HepG2 (cell line): ENCODE data around the gene ELMOD3. TPM values are rescaled to one million over a fixed set of nuclear protein-coding genes. Genes with fewer than 3 reads are reported as not detected.
A peak's percentile ranks its signal among the peaks of the same experiment; 100 is the strongest.

ENCODE experiments used
- CREBL2 ChIP-seq: sonication (generic); formaldehyde crosslinking; IDR thresholded peaks from 2 replicates; pipeline ENCODE4 v1.8.1; 2023; ENCODE audit warnings: missing genetic modification reagents, mild to moderate bottlenecking, borderline replicate concordance
- ERF ChIP-seq: IDR thresholded peaks from 2 replicates; pipeline ENCODE4 v1.6.1; 2018; ENCODE audit warnings: missing biosample characterization, missing genetic modification reagents
- FOXJ3 ChIP-seq: sonication (generic); formaldehyde crosslinking; IDR thresholded peaks from 2 replicates; pipeline ENCODE4 v1.4.0; 2020; ENCODE audit warnings: missing genetic modification reagents, mild to moderate bottlenecking, borderline replicate concordance
- GATAD2A ChIP-seq: IDR thresholded peaks from 2 replicates; pipeline ENCODE4 v1.6.1; 2016
- GLI4 ChIP-seq: sonication (generic); formaldehyde crosslinking; IDR thresholded peaks from 2 replicates; pipeline ENCODE4 v1.5.1; 2020; ENCODE audit warnings: missing genetic modification reagents, mild to moderate bottlenecking, moderate library complexity, borderline replicate concordance
- KLF16 ChIP-seq, 2 experiments: sonication (generic) in 1 of 2; formaldehyde crosslinking in 1 of 2; IDR thresholded peaks; 2 replicates each; pipeline versions ENCODE4 v1.6.1 to v1.8.0; 2016 to 2023; ENCODE audit warnings: missing genetic modification reagents in 2 of 2, missing compliant biosample characterization in 1 of 2
- MXD1 ChIP-seq: sonication (generic); formaldehyde crosslinking; IDR thresholded peaks from 2 replicates; pipeline ENCODE4 v1.4.0; 2020; ENCODE audit warnings: mild to moderate bottlenecking, missing genetic modification reagents
- NONO ChIP-seq, 2 experiments: fragments of 450-650 bp in 1 of 2; sonication (generic) in 1 of 2; formaldehyde crosslinking in 1 of 2; IDR thresholded peaks in 1 of 2; conservative IDR thresholded peaks in 1 of 2; 2 replicates each; pipeline versions ENCODE4 v1.6.1 to v1.8.0; 2017 to 2022; ENCODE audit warnings: mild to moderate bottlenecking in 1 of 2, missing genetic modification reagents in 1 of 2, moderate library complexity in 1 of 2
- PAF1 ChIP-seq: IDR thresholded peaks from 2 replicates; pipeline ENCODE4 v1.6.1; 2016; ENCODE audit warnings: missing genetic modification reagents, missing compliant biosample characterization
- RBM39 ChIP-seq: fragments of 200-400 bp; formaldehyde crosslinking; IDR thresholded peaks from one replicate; pipeline ENCODE4 v1.6.1; 2018; ENCODE audit warnings: antibody characterized with exemption, mild to moderate bottlenecking, low read depth, low read length; ENCODE audit not compliant: poor library complexity, severe bottlenecking
- RORA ChIP-seq: sonication (generic); formaldehyde crosslinking; IDR thresholded peaks from 2 replicates; pipeline ENCODE4 v1.5.0; 2020; ENCODE audit warnings: mild to moderate bottlenecking, missing genetic modification reagents, moderate library complexity
- SAP130 ChIP-seq: IDR thresholded peaks from 2 replicates; pipeline ENCODE4 v1.6.1; 2016; ENCODE audit warnings: low read depth
- SP1 ChIP-seq, 2 experiments: fragments of 450-650 bp in 1 of 2; sonication (generic) in 1 of 2; formaldehyde crosslinking in 1 of 2; IDR thresholded peaks; 2 replicates each; pipeline versions ENCODE4 v1.4.0 to v1.6.1; 2016 to 2020; ENCODE audit warnings: missing genetic modification reagents in 1 of 2
- TFE3 ChIP-seq: IDR thresholded peaks from 2 replicates; pipeline ENCODE4 v1.6.1; 2016
- ZFP36 ChIP-seq: fragments of 150-350 bp; IDR thresholded peaks from 2 replicates; pipeline ENCODE4 v1.6.1; 2018; ENCODE audit warnings: borderline replicate concordance, low read length, low read depth; ENCODE audit not compliant: partially characterized antibody
- ZFP90 ChIP-seq: sonication (generic); formaldehyde crosslinking; IDR thresholded peaks from 2 replicates; pipeline ENCODE4 v1.8.0; 2022; ENCODE audit warnings: missing genetic modification reagents, mild to moderate bottlenecking, inconsistent platforms, borderline replicate concordance
- ZNF121 ChIP-seq: sonication (generic); formaldehyde crosslinking; IDR thresholded peaks from 2 replicates; pipeline ENCODE4 v1.5.0; 2020; ENCODE audit warnings: mild to moderate bottlenecking, missing genetic modification reagents
- ZNF230 ChIP-seq: sonication (generic); formaldehyde crosslinking; IDR thresholded peaks from 2 replicates; pipeline ENCODE4 v1.4.0; 2020; ENCODE audit warnings: mild to moderate bottlenecking, missing genetic modification reagents
- ZNF260 ChIP-seq: sonication (generic); formaldehyde crosslinking; IDR thresholded peaks from 2 replicates; pipeline ENCODE4 v1.4.0; 2020; ENCODE audit warnings: missing genetic modification reagents, low read depth, mild to moderate bottlenecking, borderline replicate concordance
- ZNF350 ChIP-seq: sonication (generic); formaldehyde crosslinking; IDR thresholded peaks from 2 replicates; pipeline ENCODE4 v1.4.0; 2020; ENCODE audit warnings: mild to moderate bottlenecking, low read depth, missing genetic modification reagents, borderline replicate concordance
- ZNF563 ChIP-seq: sonication (generic); formaldehyde crosslinking; IDR thresholded peaks from 2 replicates; pipeline ENCODE4 v1.8.0; 2022; ENCODE audit warnings: mild to moderate bottlenecking, moderate library complexity, missing genetic modification reagents
- ZNF580 ChIP-seq: IDR thresholded peaks from 2 replicates; pipeline ENCODE4 v1.6.1; 2016; ENCODE audit warnings: low read depth, borderline replicate concordance
- ZNF703 ChIP-seq: sonication (generic); formaldehyde crosslinking; IDR thresholded peaks from 2 replicates; pipeline ENCODE4 v1.5.1; 2020; ENCODE audit warnings: missing genetic modification reagents, mild to moderate bottlenecking, moderate library complexity, borderline replicate concordance
- ZNF724P ChIP-seq: sonication (generic); formaldehyde crosslinking; IDR thresholded peaks from 2 replicates; pipeline ENCODE4 v1.8.0; 2022; ENCODE audit warnings: missing genetic modification reagents, borderline replicate concordance
- ZNF768 ChIP-seq: sonication (generic); formaldehyde crosslinking; IDR thresholded peaks from 2 replicates; pipeline ENCODE4 v1.4.0; 2020; ENCODE audit warnings: missing genetic modification reagents
- polyA plus RNA-seq, 8 experiments: library from polyadenylated mRNA; depleted of rRNA in 3 of 8; stranded (reverse) in 7 of 8; unstranded in 1 of 8; fragments of >200 nt; fragmentation: Illumina TruSeq in 4 of 8; extraction: Trizol in 4 of 8; gene quantifications; 2 replicates each; pipeline versions ENCODE4 v1.2.1 to v1.2.3, GENCODE V29; 2011 to 2016; ENCODE audit warnings: low read depth in 4 of 8, missing spikeins in 1 of 8, mixed read lengths in 1 of 8; ENCODE audit not compliant: insufficient read depth in 1 of 8
- total RNA-seq, 5 experiments: library from RNA; depleted of rRNA; stranded (reverse); fragments of >200 nt; fragmentation: Illumina TruSeq; extraction: Trizol; gene quantifications; 2 replicates each; pipeline ENCODE4 v1.2.3, GENCODE V29; 2016; ENCODE audit warnings: low read depth in 1 of 5
- TF ChIP-seq, protein P1 (sequence below): sonication (generic); formaldehyde crosslinking; IDR thresholded peaks from 2 replicates; pipeline ENCODE4 v1.8.0; 2022; ENCODE audit warnings: missing genetic modification reagents, mild to moderate bottlenecking, borderline replicate concordance

ELMOD3 gene
- total and polyA plus RNA-seq, 2 of the 13 experiments (the other 11 are each of a cell fraction or from before 2014, with no cell fraction given), result 13.3 to 19.5 TPM

GRCh38 chr2:85308896-85309555 is 45.5 kb upstream of the ELMOD3 start (continued):
- TF ChIP-seq NONO (IDR thresholded peaks at IDR 0.05) (no peak), NONO (CRISPR knock-in tag; conservative IDR thresholded peaks at IDR 0.05) (0 out of 2 replicates have a peak, but pooled peaks have one; percentile 40), RORA (CRISPR knock-in tag) (no peak), RBM39 (peak; percentile 68), FOXJ3 (CRISPR knock-in tag) (no peak), MXD1 (CRISPR knock-in tag) (peak; percentile 56; the same call in 1 of the 2 replicates), ZNF563 (CRISPR knock-in tag) (no peak), ZNF230 (CRISPR knock-in tag) (0 out of 2 replicates have a peak, but pooled peaks have one; percentile 17), ZNF580 (0 out of 2 replicates have a peak, but pooled peaks have one; percentile 49), ZFP90 (CRISPR knock-in tag) (peak; percentile 88; the same call in 1 of the 2 replicates), ERF (CRISPR knock-in tag) (0 out of 2 replicates have a peak, but pooled peaks have one; percentile 11), PAF1 (CRISPR knock-in tag) (peak; percentile 82; the same call in 1 of the 2 replicates), ZFP36 (no peak), ZNF703 (CRISPR knock-in tag) (no peak), GATAD2A (peak; percentile 44), GLI4 (CRISPR knock-in tag) (no peak), KLF16 (CRISPR knock-in tag; IDR thresholded peaks at IDR 0.05) (0 out of 4 replicates have a peak, but pooled peaks of 1 of the 2 experiments have one; percentile 23), ZNF724P (CRISPR knock-in tag) (no peak), ZNF768 (no peak; the same call in 1 of the 2 replicates), SP1 (IDR thresholded peaks at IDR 0.05) (no peak), SP1 (CRISPR knock-in tag; IDR thresholded peaks at IDR 0.05) (0 out of 2 replicates have a peak, but pooled peaks have one; percentile 41), SAP130 (CRISPR knock-in tag) (peak; percentile 28; the same call in 1 of the 2 replicates), CREBL2 (CRISPR knock-in tag) (no peak), ZNF260 (CRISPR knock-in tag) (no peak), TFE3 (CRISPR knock-in tag) (peak; percentile 77), ZNF121 (CRISPR knock-in tag) (no peak), ZNF350 (0 out of 2 replicates have a peak, but pooled peaks have one; percentile 24)
- TF ChIP-seq, protein P1, sequence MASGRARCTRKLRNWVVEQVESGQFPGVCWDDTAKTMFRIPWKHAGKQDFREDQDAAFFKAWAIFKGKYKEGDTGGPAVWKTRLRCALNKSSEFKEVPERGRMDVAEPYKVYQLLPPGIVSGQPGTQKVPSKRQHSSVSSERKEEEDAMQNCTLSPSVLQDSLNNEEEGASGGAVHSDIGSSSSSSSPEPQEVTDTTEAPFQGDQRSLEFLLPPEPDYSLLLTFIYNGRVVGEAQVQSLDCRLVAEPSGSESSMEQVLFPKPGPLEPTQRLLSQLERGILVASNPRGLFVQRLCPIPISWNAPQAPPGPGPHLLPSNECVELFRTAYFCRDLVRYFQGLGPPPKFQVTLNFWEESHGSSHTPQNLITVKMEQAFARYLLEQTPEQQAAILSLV (CRISPR knock-in tag), result no peak
